GM12801 (cell line): ENCODE measurements around the gene JADE2.

Source experiments
- TF ChIP-seq, protein P1 (sequence below): IDR thresholded peaks from one replicate; pipeline ENCODE4 v1.5.1; 2011; ENCODE audit warnings: control low read depth; ENCODE audit not compliant: insufficient read length; ENCODE audit errors: extremely low read depth

Gene JADE2

DNA sequence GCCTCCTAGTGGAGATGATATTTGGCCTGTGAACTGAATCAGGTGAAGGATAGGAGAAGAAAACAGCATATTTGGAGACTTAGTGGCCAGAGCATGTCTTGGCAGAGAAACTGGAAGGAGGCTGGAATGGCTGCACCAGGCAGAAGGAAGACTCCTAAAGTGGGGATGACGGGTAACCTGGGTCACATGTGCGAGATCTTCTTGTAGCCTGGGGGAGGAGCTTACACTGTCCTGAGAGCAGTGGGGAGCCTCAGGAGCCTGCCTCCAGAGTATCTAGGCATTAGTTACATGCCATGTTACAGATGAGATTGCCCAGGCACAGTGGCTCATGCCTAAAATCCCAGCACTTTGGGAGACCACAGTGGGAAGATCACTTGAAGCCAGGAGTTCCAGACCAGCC is 49.8 kb downstream of the JADE2 start:
- TF ChIP-seq, protein P1, sequence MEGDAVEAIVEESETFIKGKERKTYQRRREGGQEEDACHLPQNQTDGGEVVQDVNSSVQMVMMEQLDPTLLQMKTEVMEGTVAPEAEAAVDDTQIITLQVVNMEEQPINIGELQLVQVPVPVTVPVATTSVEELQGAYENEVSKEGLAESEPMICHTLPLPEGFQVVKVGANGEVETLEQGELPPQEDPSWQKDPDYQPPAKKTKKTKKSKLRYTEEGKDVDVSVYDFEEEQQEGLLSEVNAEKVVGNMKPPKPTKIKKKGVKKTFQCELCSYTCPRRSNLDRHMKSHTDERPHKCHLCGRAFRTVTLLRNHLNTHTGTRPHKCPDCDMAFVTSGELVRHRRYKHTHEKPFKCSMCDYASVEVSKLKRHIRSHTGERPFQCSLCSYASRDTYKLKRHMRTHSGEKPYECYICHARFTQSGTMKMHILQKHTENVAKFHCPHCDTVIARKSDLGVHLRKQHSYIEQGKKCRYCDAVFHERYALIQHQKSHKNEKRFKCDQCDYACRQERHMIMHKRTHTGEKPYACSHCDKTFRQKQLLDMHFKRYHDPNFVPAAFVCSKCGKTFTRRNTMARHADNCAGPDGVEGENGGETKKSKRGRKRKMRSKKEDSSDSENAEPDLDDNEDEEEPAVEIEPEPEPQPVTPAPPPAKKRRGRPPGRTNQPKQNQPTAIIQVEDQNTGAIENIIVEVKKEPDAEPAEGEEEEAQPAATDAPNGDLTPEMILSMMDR = no peak

DNA sequence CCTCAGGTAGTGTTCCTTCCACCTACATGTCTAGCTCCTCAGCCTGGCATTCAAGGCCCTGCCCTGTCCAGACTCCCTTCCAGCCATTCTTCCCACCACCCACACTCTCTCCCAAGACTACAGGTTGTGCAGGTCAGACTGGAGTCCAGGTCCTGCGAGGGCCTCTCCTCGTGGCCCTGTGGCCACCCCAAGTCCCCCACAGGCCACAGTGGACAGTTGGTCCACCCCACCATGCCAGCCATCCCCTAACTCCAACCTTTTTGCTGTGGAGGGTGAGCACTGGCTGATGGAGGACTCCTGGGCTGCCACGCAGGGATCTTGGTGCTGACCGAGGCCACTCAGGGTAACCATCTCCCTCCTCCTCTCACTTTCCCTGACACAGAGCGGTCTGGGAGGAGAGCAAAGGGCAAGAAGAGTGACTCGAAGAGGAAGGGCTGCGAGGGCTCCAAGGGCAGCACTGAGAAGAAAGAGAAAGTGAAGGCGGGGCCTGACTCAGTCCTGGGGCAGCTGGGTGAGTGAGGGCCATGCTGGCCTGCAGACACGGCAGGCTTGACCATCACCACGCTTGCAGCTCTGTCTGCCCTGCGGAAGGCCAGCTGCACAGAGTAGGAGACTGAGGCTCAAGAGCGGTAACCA is 51.0 kb downstream of the JADE2 start:
- TF ChIP-seq, protein P1 = no peak

DNA sequence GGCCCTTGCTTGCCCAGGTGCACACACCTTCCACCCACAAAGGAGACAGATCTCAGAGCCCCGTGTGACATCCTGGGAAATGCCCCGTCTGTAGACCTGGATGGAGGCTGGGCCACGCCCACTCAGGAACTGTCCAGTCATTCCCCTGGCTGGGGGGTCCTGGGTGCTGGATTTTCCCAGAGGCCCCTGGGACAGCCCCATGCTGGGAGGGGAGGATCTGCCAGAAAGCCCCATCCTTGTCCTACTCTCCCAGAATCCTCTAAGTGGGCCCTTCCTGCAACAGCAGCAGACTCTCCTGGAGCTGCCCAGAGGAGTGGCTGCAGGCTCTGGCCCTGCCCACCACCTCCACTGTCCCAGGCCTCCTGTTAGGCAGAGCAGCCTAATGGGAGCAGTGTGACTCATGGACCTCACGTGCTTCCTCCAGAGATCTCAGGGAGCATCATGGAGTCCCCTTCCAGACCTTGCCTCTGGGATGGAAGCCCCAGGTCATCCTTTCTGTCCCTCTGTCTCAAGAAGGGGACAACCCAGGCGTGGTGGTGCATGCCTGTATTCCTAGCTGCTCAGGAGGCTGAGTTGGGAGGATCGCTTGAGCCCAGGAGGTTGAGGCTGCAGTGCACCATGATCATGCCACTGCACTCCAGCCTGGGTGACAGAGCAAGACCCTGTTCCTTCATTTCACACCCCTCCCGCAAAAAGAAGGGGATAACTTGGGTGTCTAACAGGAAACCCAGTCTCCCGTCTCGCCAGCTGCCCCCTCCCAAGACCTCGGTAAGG is 51.7 kb downstream of the JADE2 start:
- TF ChIP-seq, protein P1 = no peak

DNA sequence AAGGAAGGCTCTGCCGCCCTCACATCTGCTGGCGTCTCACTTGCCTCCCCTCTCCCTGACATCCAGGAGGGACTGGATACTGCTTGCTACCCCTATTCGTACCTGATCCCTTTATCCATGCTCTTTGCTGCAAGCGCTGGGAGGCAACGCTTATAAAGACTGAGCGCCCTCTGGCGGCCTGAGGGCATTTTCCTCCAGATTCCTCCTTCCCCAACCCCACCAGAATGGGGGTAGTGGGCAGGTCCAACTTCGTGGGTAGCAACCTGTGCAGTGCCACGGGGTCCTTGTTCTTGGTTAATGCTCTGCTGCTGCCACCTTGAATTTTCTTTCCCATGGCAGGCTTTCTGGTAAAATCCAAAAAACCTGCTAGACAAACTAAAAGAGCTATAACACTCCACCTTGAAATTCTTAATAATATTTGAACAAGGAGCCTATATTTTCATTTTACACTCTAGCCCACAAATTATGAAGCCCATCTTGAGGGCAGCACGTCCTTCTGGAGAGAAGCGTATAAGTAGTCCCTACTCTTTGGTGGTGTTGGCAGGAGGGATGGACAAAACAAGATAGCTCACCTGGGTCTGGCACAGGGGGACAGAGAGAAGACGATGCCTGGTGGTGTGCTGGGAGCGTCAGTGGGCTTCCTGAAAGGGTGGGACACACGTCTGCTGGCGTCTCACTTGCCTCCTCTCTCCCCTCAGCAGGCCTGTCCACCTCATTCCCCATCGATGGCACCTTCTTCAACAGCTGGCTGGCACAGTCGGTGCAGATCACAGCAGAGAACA is 52.5 kb downstream of the JADE2 start:
- TF ChIP-seq, protein P1 = no peak

DNA sequence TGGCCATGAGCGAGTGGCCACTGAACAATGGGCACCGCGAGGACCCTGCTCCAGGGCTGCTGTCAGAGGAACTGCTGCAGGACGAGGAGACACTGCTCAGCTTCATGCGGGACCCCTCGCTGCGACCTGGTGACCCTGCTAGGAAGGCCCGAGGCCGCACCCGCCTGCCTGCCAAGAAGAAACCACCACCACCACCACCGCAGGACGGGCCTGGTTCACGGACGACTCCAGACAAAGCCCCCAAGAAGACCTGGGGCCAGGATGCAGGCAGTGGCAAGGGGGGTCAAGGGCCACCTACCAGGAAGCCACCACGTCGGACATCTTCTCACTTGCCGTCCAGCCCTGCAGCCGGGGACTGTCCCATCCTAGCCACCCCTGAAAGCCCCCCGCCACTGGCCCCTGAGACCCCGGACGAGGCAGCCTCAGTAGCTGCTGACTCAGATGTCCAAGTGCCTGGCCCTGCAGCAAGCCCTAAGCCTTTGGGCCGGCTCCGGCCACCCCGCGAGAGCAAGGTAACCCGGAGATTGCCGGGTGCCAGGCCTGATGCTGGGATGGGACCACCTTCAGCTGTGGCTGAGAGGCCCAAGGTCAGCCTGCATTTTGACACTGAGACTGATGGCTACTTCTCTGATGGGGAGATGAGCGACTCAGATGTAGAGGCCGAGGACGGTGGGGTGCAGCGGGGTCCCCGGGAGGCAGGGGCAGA is 53.3 kb downstream of the JADE2 start:
- TF ChIP-seq, protein P1 = no peak

DNA sequence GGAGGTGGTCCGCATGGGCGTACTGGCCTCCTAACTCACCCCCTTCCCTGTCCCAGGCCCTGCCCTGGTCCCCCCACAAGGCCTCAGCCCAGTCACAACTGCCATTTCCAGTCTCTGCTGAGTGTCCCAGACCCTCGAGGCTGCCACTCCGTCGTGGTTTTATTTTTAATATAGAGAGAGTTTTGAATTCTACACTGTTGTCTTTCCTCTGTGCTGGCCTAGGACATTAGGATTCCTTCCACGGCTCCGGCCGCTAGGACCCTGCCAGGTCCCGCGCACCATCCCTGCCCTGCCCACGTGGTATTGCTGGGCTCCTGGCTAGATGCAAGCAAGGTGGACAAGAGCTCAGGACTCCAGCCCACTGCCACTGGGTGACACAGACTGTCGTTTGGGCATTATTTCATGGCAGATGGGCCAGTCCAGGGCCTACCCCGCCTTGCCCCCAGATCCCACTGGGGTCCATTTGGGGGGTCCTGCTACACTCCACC is 53.9 kb downstream of the JADE2 start:
- TF ChIP-seq, protein P1 = no peak
